GM21526 (cell line): ENCODE results near the gene DMAC2L.
"Not testable (repeated sequence)": the region's sequence is repeated elsewhere in the genome, so short reads cannot be mapped to it uniquely, and the experiment has no call there.

Experiments
- ATAC-seq: cut with Tn5 transposase; IDR thresholded peaks from one replicate; pipeline ENCODE4 v1.9.1; 2021; ENCODE audit warnings: moderate library complexity; ENCODE audit not compliant: unreplicated experiment, low FRiP score

The DMAC2L gene

DNA sequence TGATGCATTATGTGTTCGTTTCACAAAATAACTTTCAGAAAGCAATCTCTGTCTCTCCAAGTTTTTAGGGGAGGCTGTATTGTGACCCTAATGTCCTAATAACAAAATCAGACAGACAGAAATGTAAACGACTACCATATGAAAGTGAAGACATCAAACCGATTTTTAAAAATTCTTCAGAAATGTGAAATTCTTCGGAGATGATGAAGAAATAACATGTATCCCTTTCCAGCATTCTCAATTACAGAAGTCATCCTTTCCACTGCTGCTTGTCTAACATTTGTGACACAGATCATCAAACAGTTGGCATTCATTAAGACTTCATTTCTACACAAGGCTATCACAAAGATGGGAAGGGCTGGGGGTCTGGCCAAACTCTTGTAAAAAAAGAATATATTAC lies 41.0 kb downstream of the DMAC2L start:
- no peak for ATAC-seq

DNA sequence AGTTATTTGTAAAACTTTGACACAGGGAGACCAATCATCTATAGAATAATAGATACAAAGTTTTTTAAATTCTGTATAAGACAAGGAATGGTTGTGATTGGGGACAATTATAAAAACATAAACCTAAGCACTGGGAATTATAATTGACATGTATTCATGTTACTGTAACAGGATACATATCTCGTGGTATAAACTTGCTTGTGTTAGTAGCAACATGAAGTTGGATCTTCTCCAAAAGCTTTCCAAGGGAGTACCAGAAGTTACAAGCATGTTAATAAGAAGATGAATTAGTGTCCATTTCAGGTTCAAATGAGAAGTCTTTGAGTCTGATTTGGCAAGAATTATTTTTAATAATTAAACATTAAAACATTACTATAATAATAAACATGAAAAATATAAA lies 42.4 kb downstream of the DMAC2L start:
- no peak for ATAC-seq

DNA sequence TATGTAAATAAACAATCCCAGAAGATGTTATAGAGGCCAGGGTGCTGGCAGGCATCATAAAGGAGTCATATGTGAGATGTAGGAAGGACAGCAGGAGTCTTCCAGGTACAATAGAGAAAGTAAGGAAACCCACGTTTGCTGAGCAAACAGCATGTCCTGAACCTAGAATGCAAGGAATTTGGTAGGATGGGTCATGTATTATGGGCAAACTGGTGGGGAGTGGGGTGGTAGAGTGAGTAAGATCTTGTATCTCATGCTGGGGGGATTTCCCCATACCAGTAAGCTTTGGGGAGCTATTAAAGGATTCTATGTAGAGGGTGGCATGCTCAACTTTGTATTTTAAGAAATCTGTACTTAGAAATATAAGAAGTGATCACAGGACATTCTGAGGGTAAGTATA lies 43.6 kb downstream of the DMAC2L start:
- no peak for ATAC-seq

DNA sequence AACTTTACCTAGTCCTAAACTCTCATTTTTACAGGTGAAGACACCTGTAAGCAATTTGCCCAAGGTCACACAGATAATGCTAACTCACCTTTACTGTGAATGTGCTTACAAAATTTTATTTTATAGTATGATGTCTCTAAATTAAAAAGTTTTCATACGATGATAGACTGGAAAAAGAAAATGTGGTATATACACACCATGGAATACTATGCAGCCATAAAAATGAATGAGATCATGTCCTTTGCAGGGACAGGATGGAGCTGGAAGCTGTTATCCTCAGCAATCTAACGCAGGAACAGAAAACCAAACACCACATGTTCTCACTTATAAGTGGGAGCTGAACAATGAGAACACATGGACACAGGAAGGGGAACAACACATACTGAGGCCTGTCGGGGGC lies 44.2 kb downstream of the DMAC2L start:
- ATAC-seq: not testable (repeated sequence)

DNA sequence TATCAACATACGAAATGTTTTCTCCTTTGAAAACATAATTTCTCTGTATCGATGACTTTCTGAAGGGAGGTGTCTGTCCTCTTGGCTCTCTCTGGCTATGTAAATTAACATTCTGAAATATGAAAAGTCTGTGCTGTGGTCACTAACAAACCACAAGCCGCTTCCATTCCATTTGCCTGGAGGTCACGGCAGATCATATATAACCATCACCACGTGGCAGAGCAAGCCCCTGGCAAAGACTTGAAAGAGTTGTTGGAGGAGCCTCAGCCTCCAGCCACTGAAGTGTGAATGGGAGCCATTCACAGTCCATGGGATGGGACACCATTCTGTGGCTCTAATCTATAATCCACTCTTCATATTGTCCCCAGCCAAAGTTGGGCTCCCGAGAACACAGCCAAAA lies 45.0 kb downstream of the DMAC2L start:
- ATAC-seq: no peak

DNA sequence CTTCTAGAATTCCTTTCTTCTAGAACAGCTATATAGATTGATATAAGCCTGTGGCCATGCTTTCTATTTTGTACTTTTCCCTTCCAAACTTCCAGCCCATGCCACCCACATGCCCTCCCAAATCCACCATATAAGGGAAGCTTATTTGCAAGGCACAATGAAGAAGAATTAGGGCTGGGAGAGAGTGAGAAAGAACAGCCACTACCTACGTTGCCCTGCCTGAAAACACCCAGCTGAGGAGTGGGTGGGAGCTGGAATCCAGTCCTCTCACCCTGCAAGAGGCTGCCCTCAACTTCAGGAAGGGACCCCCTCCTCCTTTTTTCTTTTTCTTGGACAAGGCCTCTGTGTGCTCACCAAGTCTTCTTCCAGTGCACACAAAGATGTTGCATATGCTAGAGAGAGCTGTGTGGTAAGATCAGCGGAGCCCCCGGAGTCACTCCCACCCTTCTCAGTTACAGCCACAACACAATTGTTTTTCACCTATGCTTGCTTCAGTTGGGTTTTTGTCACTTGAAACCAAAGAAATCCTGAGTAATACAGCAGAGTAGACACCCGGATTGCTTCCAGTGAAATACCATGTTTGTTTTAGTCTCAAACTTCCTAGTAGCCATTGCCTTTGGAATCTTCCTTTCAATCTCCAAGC lies 45.8 kb downstream of the DMAC2L start:
- ATAC-seq: no peak

DNA sequence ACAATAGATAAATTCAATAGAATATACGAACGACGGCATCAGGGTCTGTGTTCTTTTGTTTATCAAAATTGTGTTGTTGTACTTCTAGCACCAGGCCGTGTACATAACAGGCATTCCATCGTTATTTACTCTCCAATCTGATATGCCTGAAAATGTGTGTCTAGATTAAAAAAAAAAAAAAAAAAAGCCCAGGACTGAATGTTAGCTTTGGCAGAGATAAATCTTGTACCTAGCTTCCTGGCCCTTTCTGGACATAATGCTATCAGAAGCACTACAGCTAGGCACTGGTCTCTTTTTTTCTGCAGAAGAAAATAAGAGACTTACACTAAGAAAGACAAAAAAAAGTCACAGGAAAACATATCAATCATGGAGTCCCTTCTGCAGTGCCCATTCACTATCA lies 47.5 kb downstream of the DMAC2L start:
- no peak for ATAC-seq

DNA sequence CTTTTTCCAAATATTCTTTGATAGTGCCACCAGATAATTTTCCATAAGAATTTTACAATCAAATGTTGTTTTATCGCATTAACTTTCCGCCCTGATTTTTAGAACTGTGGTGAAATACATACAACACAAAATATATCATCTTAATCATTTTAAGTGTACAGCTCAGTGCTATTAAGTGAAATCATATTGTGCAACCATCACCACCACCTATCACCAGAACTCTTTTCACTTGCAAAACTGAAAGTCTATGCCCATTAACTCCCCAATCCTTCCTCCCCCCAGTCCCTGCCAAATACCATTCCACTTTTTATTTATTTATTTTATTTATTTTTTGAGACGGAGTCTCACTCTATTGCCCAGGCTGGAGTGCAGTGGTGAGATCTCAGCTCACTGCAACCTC lies 48.0 kb downstream of the DMAC2L start:
- ATAC-seq: no peak

DNA sequence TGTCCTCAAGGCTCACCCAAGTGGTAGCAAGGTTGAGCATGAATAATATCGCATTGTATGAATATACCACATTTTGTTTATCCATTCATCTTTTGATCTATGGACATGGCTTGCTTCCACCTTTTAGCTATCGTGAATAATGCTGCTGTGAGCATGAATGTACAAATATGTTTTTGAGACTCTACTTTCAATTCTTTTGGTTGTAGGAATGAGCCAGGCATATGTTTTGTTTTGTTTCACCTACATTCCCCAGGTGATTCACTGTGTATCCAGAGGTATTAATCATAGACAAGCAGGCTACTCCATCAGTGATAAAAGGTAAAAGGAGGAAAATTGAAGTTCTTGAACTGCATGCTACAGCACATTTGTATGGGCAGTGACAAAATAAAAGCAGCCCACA lies 48.7 kb downstream of the DMAC2L start:
- no peak for ATAC-seq

DNA sequence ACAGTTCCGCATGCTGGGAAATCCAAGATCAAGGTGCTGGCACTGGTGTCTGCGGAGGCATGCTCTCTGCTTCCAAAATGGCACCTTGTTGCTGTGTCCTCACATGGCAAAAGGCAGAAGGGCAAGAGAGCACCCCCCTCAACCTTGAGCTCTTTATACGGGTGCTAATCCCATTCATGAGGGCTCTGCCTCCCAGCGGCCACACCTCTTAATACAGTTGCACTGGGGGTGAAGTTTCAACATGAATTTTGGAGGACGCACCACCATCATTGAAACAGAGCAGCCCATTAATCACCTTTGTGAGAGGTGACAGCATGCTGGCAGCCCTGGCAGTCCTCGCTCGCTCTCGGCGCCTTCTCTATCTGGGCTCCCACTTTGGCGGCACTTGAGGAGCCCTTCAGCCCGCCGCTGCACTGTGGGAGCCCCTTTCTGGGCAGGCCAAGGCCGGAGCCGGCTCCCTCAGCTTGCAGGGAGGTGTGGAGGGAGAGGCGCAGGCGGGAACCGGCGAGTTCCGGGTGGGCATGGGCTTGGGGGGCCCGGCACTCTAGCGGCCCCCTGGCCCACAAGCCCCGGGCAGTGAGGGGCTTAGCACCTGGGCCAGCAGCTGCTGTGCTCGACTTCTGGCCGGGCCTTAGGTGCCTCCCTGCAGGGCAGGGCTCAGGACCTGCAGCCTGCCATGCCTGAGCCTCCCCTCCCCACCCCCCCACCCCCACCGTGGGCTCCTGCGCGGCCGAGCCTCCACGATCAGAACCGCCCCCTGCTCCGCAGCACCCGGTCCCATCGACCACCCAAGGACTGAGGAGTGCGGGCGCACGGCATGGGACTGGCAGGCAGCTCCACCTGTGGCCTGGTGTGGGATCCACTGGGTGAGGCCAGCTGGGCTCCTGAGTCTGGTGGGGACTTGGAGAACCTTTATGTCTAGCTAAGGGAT lies 49.6 kb downstream of the DMAC2L start:
- not testable (repeated sequence) for ATAC-seq

DNA sequence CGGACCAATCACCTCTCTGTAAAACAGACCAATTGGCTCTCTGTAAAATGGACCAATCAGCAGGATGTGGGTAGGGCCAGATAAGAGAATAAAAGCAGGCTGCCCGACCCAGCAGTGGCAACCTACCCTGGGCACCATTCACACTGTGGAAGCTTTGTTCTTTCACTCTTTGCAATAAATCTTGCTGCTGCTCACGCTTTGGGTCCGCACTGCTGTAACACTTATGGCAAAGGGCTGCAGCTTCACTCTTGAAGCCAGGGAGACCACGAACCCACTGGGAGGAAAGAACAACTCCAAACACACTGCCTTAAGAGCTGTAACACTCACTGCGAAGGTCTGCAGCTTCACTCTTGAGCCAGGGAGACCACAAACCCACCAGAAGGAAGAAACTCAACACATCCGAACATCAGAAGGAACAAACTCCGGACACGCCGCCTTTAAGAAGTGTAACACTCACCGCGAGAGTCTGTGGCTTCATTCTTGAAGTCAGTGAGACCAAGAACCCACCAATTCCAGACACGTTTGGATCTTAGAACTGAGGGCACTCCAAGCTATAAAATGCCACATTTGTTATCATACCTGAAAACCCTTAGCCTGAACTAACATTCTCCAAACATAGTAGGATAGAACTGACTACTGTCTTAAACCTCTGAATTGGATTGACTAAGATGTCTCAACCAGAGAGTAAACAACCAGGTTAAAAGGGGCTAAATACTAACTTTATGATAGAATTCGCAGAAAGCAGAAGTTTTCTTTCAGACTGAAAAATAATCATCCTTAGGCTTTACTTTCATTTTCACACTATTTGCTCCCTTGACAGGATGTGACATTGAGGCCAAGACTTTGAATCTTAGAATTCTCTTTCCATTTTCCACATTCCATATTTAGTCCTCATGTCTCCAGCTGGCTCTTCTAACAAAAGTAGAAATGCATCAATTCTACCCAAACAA lies 50.9 kb downstream of the DMAC2L start:
- ATAC-seq: peak; percentile 20

DNA sequence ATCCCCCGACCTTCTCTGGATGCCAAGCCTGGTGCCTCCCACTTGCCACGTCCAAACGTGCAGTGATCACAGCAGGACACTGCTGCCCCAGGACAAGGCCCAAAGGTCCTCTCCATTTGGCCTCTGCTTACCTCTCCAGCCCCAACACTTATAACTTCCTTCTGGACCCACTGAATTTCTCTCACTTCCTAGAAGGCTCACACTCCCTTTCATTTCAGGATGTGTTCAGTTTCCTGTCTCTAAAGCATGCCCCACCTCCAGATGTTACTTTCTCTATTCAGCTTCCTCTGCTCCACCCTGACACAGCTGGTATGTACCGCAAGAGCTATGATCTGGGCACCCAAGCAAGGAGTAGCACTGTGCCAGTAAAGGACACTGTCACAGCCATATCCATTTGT lies 51.6 kb downstream of the DMAC2L start:
- ATAC-seq: peak; percentile 97

DNA sequence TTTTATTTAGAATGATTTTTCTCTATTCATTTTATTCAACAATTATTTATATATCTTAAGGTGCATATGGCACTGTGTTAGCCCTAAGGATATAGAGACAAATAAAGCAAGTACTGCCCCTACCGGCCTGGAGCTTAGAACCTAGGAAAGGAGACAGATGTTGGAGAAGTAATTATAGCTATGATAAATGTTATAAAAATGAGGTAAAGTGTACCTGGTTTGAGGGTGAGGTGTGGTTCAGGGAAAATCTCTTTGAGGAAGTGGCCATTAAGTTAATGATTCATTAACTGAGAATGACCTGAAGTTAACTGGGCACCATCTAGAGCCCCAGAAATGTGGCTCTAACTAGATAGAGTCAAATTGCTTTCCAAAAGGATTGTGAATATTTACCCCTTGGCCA lies 52.7 kb downstream of the DMAC2L start:
- no peak for ATAC-seq

DNA sequence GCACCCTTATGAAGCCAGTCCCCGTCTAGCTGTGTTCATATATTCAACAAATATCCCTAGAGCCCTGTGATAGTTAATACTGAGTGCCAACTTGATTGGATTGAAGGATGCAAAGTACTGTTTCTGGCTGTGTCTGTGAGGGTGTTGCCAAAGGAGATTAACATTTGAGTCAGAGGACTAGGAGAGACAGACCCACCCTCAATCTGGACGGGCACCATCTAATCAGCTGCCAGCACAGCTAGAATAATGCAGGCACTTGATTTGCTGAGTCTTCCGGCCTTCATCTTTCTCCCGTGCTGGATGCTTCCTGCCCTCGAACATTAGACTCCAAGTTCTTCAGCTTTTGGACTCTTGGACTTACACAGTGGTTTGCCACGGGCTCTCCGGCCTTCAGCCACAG lies 53.4 kb downstream of the DMAC2L start:
- not testable (repeated sequence) for ATAC-seq

DNA sequence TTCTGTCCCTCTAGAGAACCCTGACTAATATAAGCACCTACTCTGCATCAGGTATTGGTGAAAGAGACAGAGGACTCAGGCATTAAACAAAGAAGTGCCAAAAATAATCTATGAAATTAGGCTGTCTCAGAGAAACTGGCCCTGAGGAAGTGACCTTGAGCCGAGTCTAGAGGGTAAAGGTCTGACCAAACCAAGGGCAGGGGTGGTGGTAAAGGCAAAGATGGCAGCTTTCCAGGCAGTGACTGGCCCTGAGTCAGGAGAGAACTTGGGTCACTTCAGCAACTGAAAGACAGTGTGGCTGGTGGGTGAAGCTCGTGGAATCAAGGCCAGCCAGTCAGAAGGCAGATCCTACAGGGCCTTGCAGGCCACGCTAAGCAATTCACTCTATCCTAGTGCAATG lies 54.0 kb downstream of the DMAC2L start:
- no peak for ATAC-seq

DNA sequence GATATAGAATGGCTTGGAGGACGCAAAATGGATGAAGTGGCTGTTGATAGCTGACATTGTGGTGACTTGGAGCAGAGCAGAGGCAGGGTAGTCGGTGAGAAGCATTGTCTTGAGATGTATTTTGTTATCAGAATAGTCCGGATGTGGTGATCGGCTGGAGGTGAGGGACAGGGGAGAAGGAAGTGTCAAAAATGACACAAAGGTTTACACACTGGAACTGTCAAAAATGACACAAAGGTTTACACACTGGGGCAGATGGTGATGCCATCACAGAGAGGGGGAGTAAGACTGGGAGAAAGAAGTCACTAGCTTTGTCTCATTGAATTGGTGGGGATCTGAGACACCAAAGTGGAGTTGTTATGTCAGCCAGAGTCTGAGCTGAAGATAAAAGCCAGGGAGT lies 54.5 kb downstream of the DMAC2L start:
- ATAC-seq: no peak

DNA sequence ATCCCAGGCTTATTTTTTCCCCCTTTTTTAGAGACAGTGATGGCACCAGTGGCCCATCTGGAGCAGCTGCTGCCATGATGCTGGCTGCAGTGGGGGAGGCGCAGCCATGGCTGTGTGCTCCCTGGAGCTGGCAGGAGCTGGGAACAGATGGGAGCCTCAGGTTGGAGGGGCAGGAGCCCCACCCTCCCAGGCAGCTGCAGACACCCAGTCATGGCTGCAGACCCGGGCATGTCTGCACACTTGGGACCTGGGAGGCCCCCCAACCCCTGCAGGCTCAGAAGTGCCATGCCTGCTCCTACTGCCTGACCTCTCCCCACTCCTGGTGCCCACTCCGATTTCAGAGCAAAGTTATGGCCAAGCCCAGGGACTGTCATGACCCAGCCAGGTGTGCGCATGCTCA lies 59.4 kb downstream of the DMAC2L start:
- ATAC-seq: no peak

DNA sequence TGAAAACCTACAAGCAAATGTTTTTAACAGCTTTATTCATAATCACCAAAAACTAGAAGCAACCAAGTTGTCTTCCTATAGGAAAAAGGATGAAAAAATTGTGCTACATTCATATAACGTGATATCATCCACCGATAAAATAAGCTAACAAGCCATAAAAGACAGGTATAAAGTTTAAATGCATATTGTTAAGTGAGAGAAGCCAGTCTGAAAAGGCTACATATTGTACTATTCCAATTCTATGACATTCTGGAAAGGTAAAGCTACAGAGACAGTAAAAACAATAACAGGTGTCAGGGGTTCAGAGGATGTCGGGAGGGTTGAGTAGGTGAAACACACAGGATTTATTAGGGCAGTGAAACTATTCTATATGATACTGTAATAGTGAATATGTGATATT lies 61.8 kb downstream of the DMAC2L start:
- ATAC-seq: no peak

DNA sequence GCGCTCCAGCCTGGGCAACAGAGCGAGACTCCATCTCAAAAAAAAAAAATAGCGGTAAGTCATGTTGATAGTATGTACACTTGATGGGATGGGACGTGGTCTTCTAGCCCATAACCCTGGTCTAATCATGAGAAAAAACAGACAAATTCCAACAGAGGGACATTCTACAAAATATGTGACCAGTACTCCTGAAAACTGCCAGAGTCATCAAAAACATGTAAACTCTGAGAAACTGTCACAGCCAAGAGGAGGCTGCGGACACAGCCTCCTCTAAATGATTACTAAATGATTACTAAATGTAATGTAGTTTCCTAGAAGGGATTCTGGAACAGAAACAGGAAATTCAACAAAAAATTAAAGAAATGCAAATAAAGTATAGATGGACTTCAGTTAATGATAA lies 63.6 kb downstream of the DMAC2L start:
- no peak for ATAC-seq
